HG03280 (cell line): ENCODE data around the gene PTBP2.
"Not testable (repeated sequence)": the region's sequence is repeated elsewhere in the genome, so short reads cannot be mapped to it uniquely, and the experiment has no call there.

Experiments used
- ATAC-seq: cut with Tn5 transposase; IDR thresholded peaks from one replicate; pipeline ENCODE4 v1.9.1; 2021; ENCODE audit warnings: mild to moderate bottlenecking, moderate library complexity; ENCODE audit not compliant: unreplicated experiment

PTBP2 gene

GRCh38 chr1:96727860-96728259 lies 6.3 kb downstream of the PTBP2 start:
- ATAC-seq, result no peak

DNA sequence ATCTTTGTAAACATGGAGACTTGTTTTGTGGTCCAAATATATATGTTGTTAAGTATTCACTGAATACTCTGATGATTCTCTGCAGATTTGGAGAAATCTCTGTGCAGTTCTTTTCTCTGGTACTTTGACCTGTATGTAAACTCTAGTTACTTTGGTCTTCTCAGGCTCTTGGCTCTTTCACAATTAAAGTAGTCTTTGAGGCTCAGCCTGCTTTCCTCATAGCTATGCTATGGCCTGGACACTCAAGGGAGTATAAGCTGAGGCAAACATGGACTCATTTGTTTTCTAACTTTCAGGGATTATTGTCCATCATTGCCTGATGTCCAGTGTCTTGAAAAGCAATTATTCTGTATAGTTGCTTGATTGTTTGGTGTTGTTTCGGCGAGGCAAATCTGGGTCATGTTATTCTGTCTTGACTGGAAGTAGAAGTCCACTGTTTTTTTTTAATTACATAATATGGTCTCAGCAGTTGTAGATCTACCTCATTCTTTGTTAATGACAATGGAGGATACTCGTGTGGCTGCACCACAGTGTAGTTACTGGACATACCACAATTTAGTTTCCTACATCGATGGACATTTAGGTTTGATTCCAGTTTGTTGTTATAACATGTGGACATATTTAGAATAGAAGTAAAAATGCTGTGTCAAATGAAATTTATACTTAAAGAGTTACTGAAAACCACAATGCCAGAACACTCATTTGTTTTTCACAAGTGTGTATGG lies 9.2 kb downstream of the PTBP2 start:
- ATAC-seq, result no peak

DNA sequence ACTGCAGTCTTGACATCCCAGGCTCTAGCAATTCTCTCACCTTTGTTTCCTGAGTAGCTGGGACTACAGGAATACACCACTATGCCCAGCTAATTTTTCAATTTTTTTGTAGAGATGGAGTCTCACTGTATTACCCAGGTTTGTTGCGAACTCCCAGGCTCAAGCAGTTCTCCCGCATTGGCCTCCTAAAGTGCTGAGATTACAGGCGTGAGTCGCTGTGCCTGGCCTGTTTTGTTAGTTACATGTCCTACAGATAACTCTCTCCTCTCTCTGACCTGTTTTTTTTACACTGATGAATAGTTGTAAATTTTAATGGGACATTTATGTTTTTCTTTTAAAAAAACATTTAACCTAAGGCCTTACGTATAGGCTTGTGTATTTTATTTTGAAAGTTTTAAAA lies 19.8 kb downstream of the PTBP2 start:
- ATAC-seq, result no peak

DNA sequence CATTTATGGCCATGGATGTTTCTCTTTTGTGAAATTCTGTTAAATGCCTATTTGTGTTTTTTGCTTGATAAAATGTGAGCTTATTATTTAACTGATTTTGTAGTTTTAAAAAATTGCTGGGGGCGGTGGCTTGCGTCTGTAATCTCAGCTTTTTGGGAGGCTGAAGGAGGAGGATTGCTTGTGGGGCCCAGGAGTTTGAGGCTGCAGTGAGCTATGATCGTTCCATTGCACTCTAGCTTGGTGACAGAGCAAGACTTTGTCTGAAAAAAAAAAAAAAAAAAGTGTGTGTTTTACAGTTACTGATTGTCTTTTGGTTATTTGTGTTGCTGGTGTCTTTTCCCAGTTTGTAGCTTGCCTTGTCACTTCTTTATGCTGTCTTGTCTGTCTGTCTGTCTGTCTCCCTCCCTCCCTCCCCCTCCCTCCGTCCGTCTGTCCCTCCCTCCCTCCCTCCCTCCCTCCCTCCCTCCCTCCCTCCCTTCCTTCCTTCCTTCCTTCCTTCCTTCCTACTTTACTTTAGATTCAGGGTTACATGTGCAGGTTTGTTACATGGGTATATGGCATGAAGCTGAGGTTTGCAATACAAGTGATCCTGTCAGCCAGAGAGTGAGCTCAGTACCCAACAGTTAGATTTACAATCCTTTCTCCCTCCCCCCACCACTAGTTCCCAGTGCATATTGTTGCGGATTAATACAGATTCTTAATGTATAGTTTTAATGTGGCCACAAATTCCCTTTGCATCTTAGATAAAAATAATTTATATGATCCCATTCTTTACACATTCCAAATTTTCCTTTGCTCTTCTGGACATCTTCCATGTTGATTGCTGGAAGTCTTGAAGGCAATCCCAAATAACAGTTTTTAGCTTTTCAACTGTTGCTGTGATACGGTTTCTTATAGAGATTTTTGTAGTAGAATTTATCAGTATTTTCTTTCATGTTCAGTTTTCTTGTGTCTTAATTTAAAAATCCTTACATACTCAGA lies 25.1 kb downstream of the PTBP2 start:
- ATAC-seq, result no peak

GRCh38 chr1:96747565-96747964 lies 26.0 kb downstream of the PTBP2 start:
- ATAC-seq, result no peak

- ATAC-seq, result no peak
Measured at GRCh38 chr1:96748078-96748477, 26.5 kb downstream of the PTBP2 start.

DNA sequence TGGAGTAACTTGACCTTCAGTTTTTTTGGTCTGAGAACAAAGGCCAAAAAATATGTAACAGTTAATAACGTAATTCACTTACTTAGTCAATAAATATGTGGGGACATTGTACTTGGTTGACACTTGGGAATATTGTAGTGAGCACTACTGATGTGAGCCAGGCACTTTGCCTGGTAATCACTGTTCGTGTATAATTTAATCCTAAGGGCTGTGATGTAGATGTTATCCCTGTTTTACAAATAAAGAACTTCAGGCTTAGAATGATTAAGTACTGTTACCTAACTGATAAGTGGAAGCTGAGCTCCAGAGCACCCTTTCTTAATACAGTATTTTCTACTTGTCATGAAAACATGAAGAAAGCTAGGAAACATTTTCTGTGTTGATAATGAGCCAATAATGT lies 28.0 kb downstream of the PTBP2 start:
- ATAC-seq, result no peak

DNA sequence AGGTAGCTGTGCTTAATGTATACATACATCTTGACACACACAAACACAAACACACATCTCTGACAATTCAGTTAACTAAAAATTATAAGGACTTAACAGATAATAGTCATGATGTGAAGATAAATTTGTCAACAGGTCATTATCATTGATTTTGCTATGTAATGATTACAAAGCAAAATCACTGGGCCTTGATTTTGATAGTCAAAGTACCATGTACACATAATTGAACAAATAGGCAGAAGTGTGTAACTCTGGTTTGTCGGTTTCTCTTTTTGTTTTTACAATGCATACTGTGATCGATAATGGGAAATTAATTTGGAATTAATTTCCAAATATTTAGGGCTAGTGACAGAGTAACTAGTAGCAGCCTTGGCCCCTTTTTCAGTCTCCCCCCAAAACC lies 30.8 kb downstream of the PTBP2 start:
- no peak for ATAC-seq

DNA sequence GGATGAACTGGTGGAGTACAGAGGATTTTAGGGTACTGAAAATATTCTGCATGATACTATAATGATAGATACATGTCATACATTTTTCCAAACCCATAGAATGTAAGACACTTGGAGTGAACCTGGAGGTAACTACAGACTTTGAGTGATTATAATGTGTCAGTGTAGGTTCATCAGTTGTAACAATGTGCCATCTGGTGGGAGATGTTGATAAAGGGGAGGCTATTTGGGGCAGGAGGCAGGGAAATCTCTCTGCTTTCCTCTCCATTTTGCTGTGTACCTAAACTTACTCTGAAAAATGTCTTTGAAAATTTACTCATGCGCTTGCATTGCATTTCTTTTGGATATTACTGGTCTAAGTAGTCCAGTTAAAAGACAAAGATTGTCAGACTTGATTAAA lies 35.2 kb downstream of the PTBP2 start:
- ATAC-seq, result no peak

GRCh38 chr1:96762586-96762985 lies 41.0 kb downstream of the PTBP2 start:
- ATAC-seq, result not testable (repeated sequence)

GRCh38 chr1:96763514-96763913 lies 41.9 kb downstream of the PTBP2 start:
- no peak for ATAC-seq

GRCh38 chr1:96764469-96764868 lies 42.9 kb downstream of the PTBP2 start:
- no peak for ATAC-seq

GRCh38 chr1:96771847-96772246 lies 50.3 kb downstream of the PTBP2 start:
- ATAC-seq, result no peak

DNA sequence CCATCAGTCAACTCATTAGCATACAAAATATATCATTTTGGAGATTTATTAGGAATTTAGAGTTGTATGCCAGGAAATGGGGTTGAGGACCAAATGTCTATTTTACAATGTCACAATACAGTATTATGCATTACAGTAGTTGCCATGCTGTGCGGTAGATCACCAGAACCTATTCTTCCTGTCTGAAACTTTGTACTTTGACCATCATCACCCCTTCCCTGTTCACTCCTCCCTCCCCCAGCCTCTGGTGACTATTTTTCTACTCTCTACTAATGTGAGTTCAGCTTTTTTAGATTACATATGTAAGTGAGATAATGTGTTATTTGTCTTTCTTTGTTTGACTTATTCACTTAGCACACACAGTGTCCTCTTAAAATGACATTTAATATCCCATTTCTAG lies 50.8 kb downstream of the PTBP2 start:
- ATAC-seq, result no peak

GRCh38 chr1:96772972-96773371 lies 51.4 kb downstream of the PTBP2 start:
- no peak for ATAC-seq

DNA sequence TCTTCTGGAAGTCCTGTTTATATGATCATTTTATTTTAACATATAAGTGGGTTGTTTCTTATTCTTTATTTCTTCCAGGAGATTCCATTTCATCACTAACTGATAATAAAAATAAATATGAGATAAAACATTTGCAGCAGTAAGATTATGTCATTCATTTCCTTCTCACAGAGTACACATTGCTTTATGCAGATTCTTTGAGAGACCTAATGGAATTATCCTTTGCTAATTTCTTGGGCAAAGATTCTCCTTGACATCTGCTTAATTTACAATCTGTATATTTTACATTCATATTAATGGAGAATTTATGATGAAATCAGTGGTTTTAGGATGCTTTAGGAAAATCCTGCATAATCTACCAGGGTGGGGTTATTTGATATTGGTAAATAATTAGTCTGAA lies 60.6 kb downstream of the PTBP2 start:
- no peak for ATAC-seq

GRCh38 chr1:96782856-96783255 lies 61.3 kb downstream of the PTBP2 start:
- no peak for ATAC-seq

DNA sequence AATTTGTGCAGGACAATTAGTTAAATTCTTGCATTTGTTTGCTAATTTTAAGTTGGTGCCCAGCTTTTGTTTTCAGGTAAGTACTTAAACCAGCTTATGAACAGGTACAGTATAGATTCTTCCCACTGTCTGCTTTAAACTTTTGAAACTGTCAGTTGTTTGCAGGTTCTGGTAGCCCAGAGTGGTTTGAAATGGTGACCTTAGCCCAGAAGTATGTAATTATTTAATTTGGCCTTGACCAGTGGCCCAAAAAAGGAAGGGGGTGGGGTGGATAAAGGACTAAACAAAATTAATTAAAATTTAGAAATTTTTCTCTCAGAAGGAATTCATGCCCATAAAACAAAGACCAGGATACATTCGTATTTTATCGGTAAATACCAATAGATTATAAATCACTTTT lies 69.0 kb downstream of the PTBP2 start:
- no peak for ATAC-seq

- ATAC-seq, result no peak
Measured at GRCh38 chr1:96792220-96792619, 70.6 kb downstream of the PTBP2 start.

DNA sequence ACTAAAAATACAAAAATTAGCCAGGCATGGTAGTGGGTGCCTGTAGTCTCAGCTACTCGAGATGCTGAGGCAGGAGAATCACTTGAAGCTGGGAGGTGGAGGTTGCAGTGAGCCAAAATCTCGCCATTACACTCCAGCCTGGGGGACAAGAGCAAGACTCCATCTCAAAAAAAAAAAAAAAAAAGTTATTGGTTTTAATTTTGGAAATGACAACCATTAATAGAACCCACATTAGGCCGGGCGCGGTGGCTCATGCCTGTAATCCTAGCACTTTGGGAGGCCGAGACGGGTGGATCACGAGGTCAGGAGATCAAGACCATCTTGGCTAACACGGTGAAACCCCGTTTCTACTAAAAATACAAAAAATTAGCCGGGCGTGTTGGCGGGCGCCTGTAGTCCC lies 80.1 kb downstream of the PTBP2 start:
- not testable (repeated sequence) for ATAC-seq

DNA sequence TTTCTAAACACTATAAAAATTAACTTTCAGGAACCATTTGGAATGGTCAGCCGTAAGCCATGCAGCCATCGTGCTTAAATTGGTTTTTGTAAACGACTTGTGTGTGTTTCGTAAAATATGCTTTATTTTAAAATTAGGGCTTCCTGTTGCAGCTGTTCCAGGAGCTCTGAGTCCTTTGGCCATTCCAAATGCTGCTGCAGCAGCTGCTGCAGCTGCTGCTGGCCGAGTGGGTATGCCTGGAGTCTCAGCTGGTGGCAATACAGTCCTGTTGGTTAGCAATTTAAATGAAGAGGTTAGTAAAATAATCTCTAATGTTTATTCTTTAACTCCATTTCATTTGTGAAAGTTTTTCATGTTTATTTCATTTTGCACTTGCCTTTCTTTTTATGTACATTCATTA lies 83.1 kb downstream of the PTBP2 start:
- ATAC-seq, result no peak

DNA sequence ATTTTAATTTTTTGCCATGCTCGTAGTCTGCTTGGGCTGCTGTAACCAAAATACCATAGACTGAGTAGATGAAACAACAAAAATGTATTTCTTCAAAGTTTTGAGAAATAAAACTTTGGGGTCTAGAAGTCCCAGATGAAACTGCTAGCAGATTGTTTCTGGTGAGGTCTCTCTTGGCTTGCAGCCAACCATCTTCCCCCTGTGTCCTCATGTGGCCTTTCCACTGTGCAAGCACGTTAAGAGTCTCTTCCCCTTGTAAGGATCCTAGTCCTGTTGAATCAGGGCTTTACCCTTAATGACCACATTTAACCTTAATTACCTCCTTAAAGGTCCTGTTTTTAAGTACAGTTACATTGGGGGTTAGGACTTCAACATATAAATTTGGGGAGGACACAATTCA lies 86.6 kb downstream of the PTBP2 start:
- no peak for ATAC-seq
